NCI-H2029 (cell line): ENCODE data around the gene SLC35A1.
"Not testable (repeated sequence)": the region's sequence is repeated elsewhere in the genome, so short reads cannot be mapped to it uniquely, and the experiment has no call there.

Source experiments
- DNase-seq: peaks from one replicate; lab custom pipeline; 2025; lab: John Stamatoyannopoulos, UW

The SLC35A1 gene

GRCh38 chr6:87472525-87473418 lies at the start of gene SLC35A1:
Gene SLC35A1 (plus strand): TSS chr6:87472974. CDS start chr6:87473004, 30 bp downstream.
- DNase-seq = peak; percentile 63

GRCh38 chr6:87426789-87427188 lies 46.0 kb upstream of the SLC35A1 start:
- DNase-seq = no peak

- DNase-seq = no peak
Observed at GRCh38 chr6:87430499-87430898, 42.3 kb upstream of the SLC35A1 start.

GRCh38 chr6:87431263-87431662 lies 41.5 kb upstream of the SLC35A1 start:
- DNase-seq = no peak

- DNase-seq = no peak
Observed at GRCh38 chr6:87436435-87436834, 36.3 kb upstream of the SLC35A1 start.

- DNase-seq = no peak
Observed at GRCh38 chr6:87441711-87442110, 31.1 kb upstream of the SLC35A1 start.

GRCh38 chr6:87444362-87444761 lies 28.4 kb upstream of the SLC35A1 start:
- no peak for DNase-seq

- no peak for DNase-seq
Observed at GRCh38 chr6:87465051-87465450, 7.7 kb upstream of the SLC35A1 start.

- DNase-seq = peak; percentile 12
Observed at GRCh38 chr6:87473419-87473903, 687 bp downstream of the SLC35A1 start.

- DNase-seq = no peak
Observed at GRCh38 chr6:87481931-87482330, 9.2 kb downstream of the SLC35A1 start.

GRCh38 chr6:87482366-87482765 lies 9.6 kb downstream of the SLC35A1 start:
- no peak for DNase-seq

- no peak for DNase-seq
Observed at GRCh38 chr6:87483929-87484328, 11.2 kb downstream of the SLC35A1 start.

GRCh38 chr6:87484491-87484890 lies 11.7 kb downstream of the SLC35A1 start:
- DNase-seq = no peak

- DNase-seq = no peak
Observed at GRCh38 chr6:87487555-87487954, 14.8 kb downstream of the SLC35A1 start.

GRCh38 chr6:87489326-87489725 lies 16.6 kb downstream of the SLC35A1 start:
- not testable (repeated sequence) for DNase-seq

GRCh38 chr6:87494761-87495422 lies 22.1 kb downstream of the SLC35A1 start:
- no peak for DNase-seq

- DNase-seq = no peak
Observed at GRCh38 chr6:87498048-87498447, 25.3 kb downstream of the SLC35A1 start.

- no peak for DNase-seq
Observed at GRCh38 chr6:87501809-87502572, 29.2 kb downstream of the SLC35A1 start.

- DNase-seq = no peak
Observed at GRCh38 chr6:87504441-87504840, 31.7 kb downstream of the SLC35A1 start.

- no peak for DNase-seq
Observed at GRCh38 chr6:87514831-87515230, 42.1 kb downstream of the SLC35A1 start.

GRCh38 chr6:87518453-87518852 lies 45.7 kb downstream of the SLC35A1 start:
- no peak for DNase-seq

- DNase-seq = no peak
Observed at GRCh38 chr6:87522686-87523085, 49.9 kb downstream of the SLC35A1 start.
